GM12878 (cell line): ENCODE results near the gene LRSAM1. TPM values are rescaled to one million over a fixed set of nuclear protein-coding genes. Genes with fewer than 3 reads are reported as not detected.

ENCODE experiments used
- ATAC-seq: fragments of 200-7000 bp; cut with Tn5 transposase; 3 replicates; pipeline ENCODE4 v1.9.1; 2020; ENCODE audit warnings: mild to moderate bottlenecking, moderate library complexity
- BruUV-seq: library from RNA; stranded (reverse); fragments of 400-500 nt; replicated peaks from 2 replicates; lab custom pipeline; 2021; lab: Mats Ljungman, UMichigan
- CTCF ChIA-PET: fragments of 300-600 bp; sonication (Branson Sonifier 250); formaldehyde crosslinking; extraction: SDS; loops from one replicate; lab custom pipeline; 2021; ENCODE audit warnings: inconsistent platforms; lab: Yijun Ruan, JAX
- POLR2A ChIA-PET: fragments of 350-600 bp; formaldehyde crosslinking; extraction: SDS; loops from one replicate; lab custom pipeline; 2021; ENCODE audit warnings: inconsistent platforms; lab: Charles Lee
- RAD21 ChIA-PET: fragments of 300-600 bp; sonication (Branson Sonifier 250); formaldehyde crosslinking; loops from one replicate; lab custom pipeline; 2023; ENCODE audit warnings: antibody characterized with exemption; ENCODE audit not compliant: unreplicated experiment; lab: Charles Lee
- SMC1A ChIA-PET: fragments of 300-600 bp; sonication (Branson Sonifier 250); formaldehyde crosslinking; loops from one replicate; lab custom pipeline; 2023; ENCODE audit not compliant: unreplicated experiment, uncharacterized antibody; lab: Charles Lee
- DNase-seq: peaks from one replicate; pipeline ENCODE4 v3.0.0-alpha.2; 2011; ENCODE audit warnings: low read depth, low spot score
- FAIRE-seq: peaks from 3 replicates; lab custom pipeline; 2011; peaks lifted over from hg19 to GRCh38; lab: Jason Lieb, UNC
- H2AFZ ChIP-seq: 2 replicates; pipeline ENCODE4 v1.6.0; 2011; ENCODE audit warnings: low read depth, low read length, control low read depth; ENCODE audit not compliant: control insufficient read depth
- H3K27ac ChIP-seq: 2 replicates; pipeline ENCODE4 v1.5.1; 2011; ENCODE audit warnings: control low read depth; ENCODE audit not compliant: control insufficient read depth, insufficient read depth
- H3K27me3 ChIP-seq, 2 experiments: replicated peaks in 1 of 2; 2 replicates each; pipeline versions ENCODE4 v1.6.0 to v1.6.1; 2011; ENCODE audit warnings: low read length in 1 of 2; ENCODE audit not compliant: control insufficient read depth in 2 of 2, insufficient read depth in 2 of 2
- H3K36me3 ChIP-seq, 2 experiments: 2 replicates each; pipeline ENCODE4 v1.5.1; 2011; ENCODE audit warnings: low read length in 1 of 2; ENCODE audit not compliant: control insufficient read depth in 2 of 2, insufficient read depth in 2 of 2
- H3K4me1 ChIP-seq: 2 replicates; pipeline ENCODE4 v1.6.1; 2011; ENCODE audit warnings: mild to moderate bottlenecking, low read length, moderate library complexity, mixed read lengths; ENCODE audit not compliant: control insufficient read depth, insufficient read depth
- H3K4me2 ChIP-seq: 2 replicates; pipeline ENCODE4 v1.6.0; 2011; ENCODE audit warnings: control low read depth; ENCODE audit not compliant: control insufficient read depth, insufficient read depth
- H3K4me3 ChIP-seq: fragments of 200-600 bp; sonication (generic); 2 replicates; pipeline ENCODE4 v1.5.1; 2016
- H3K79me2 ChIP-seq: 2 replicates; pipeline ENCODE4 v1.6.0; 2011; ENCODE audit warnings: low read length; ENCODE audit not compliant: control insufficient read depth, insufficient read depth
- H3K9ac ChIP-seq: 2 replicates; pipeline ENCODE4 v1.8.0; 2011; ENCODE audit warnings: low read length, control low read depth, mixed read lengths; ENCODE audit not compliant: control insufficient read depth, insufficient read depth
- H3K9me3 ChIP-seq: replicated peaks from 3 replicates; pipeline ENCODE4 v1.5.1; 2011; ENCODE audit warnings: mild to moderate bottlenecking, low read length; ENCODE audit not compliant: control insufficient read depth, insufficient read depth
- H4K20me1 ChIP-seq: 2 replicates; pipeline ENCODE4 v1.6.0; 2011; ENCODE audit not compliant: control insufficient read depth, insufficient read depth
- CREB1 ChIP-seq: IDR thresholded peaks from 2 replicates; pipeline ENCODE4 v1.6.1; 2012; ENCODE audit warnings: low read depth, mild to moderate bottlenecking, inconsistent platforms
- EED ChIP-seq: sonication (generic); IDR thresholded peaks from 2 replicates; pipeline ENCODE4 v1.6.1; 2016; ENCODE audit warnings: antibody characterized with exemption, low read depth
- GATAD2B ChIP-seq: fragments of 450-650 bp; conservative IDR thresholded peaks from 2 replicates; pipeline ENCODE4 v1.6.1; 2017; ENCODE audit warnings: low read depth, mild to moderate bottlenecking, moderate library complexity
- HDAC2 ChIP-seq: fragments of 200-600 bp; sonication (generic); IDR thresholded peaks from 2 replicates; pipeline ENCODE4 v1.6.1; 2017
- MEF2B ChIP-seq: fragments of 450-650 bp; IDR thresholded peaks from 2 replicates; pipeline ENCODE4 v1.6.1; 2018; ENCODE audit warnings: mild to moderate bottlenecking, moderate library complexity; ENCODE audit not compliant: partially characterized antibody, poor library complexity, severe bottlenecking
- NBN ChIP-seq: fragments of 450-650 bp; IDR thresholded peaks from 2 replicates; pipeline ENCODE4 v1.6.1; 2016
- NRF1 ChIP-seq: conservative IDR thresholded peaks from 2 replicates; pipeline ENCODE4 v1.6.1; 2011; ENCODE audit warnings: mild to moderate bottlenecking, low read depth, low read length, improper control_type of control experiment
- SIN3A ChIP-seq: IDR thresholded peaks from 2 replicates; pipeline ENCODE4 v1.6.1; 2012; ENCODE audit warnings: low read depth, low read length, improper control_type of control experiment
- WGBS: methylation state at CpG from one replicate; pipeline ENCODE4 v1.1.6; 2016; ENCODE audit warnings: low lambda C conversion rate; ENCODE audit not compliant: insufficient replicate concordance, insufficient coverage; ENCODE audit errors: missing lambda C conversion rate; 5-methylcytosine and 5-hydroxymethylcytosine counted together
- in situ Hi-C: fragments of 300-500 bp; cut with MboI; formaldehyde crosslinking; loops from 9 replicates; pipeline ENCODE4 v1.14.3; 2018; ENCODE audit warnings: mixed read lengths
- intact Hi-C: fragments of 100-400 bp; cut with micrococcal nuclease; formaldehyde crosslinking; loops from one replicate; pipeline ENCODE4 v1.14.2; 2022; ENCODE audit not compliant: unreplicated experiment
- polyA plus RNA-seq, 11 experiments: library from polyadenylated mRNA; depleted of rRNA in 4 of 11; unstranded in 6 of 11; stranded (reverse) in 5 of 11; fragments of >200 nt; fragmentation: Nextera tagmentation in 4 of 11; fragmentation: Illumina TruSeq in 1 of 11; extraction: Ambion mirVana in 4 of 11; extraction: Trizol in 1 of 11; gene quantifications; 1 replicate in 1 of 11; 2 replicates in 10 of 11; pipeline versions ENCODE4 v1.2.1 to v1.2.3, GENCODE V29; 2011 to 2016; ENCODE audit warnings: inconsistent platforms in 2 of 11, missing spikeins in 2 of 11, low read depth in 1 of 11
- total RNA-seq, 4 experiments: library from RNA; depleted of rRNA in 3 of 4; stranded (reverse); fragments of >200 nt in 3 of 4; fragmentation: Illumina TruSeq in 1 of 4; extraction: Trizol in 1 of 4; gene quantifications; 2 replicates each; pipeline versions ENCODE4 v1.2.1 to v1.2.3, GENCODE V29; 2013 to 2021
- TF ChIP-seq, protein P1 (sequence below): IDR thresholded peaks from 2 replicates; pipeline ENCODE4 v1.6.1; 2012; ENCODE audit warnings: low read depth, low read length, improper control_type of control experiment

Gene LRSAM1
- total and polyA plus RNA-seq, 10 of the 15 experiments (the other 5 are each of a cell fraction or from before 2014, with no cell fraction given), result 0.14 to 23.4 (median 11.7) TPM

DNA sequence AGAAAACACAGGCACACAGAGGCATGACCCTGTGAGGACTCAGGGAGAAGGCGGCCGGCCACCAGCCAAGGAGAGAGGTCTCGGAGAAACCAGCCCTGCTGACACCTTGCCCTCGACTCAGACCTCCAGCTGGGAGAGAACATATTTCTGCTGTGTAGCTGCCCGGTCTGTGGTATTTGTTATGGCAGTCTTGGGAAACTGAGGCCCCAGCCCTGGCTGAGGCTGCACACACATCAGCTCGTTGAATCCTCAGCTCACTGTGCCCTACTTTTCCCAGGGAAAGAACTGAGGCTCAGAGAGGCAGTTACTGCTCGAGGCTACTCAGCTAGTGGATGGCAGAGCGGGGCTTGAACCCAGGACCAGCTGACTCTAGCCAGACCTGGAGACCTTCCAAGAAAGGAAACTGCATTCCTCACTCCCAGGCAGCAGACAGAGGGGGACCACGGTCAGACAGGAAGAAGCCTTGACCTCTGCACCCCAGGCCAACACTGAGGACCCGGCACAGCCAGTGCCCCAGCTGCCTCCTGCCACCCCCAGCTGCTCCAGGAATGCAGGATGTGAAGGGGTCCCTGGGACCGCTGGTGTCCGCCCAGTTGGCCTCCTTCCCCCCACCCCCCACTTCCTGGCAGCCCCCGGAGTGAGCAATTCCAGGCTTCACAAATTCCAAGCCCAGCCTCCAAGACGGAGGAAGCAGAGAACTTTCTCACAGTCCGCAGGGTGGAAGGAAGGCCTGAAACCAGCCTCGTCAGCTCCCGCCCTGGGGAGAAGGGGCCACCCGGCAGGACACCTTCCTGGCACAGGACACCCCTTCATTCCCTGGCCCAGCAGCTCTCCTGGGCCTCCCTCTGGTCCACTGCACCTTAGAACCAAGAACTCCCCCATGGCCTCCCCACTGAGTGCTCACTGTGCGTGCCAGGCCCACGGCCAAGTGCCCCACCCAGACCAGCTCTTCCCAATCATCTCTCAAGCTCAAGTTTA lies 69.9 kb downstream of the LRSAM1 start:
- in situ Hi-C loops (no loop called here), intact Hi-C loops (no loop called here)
- no peaks in the 10 kb centered on the region for H3K79me2 ChIP-seq
- no peak overlapping the region for H3K9ac ChIP-seq
- peaks cover 13% of the 10 kb centered on the region; the same call in 2 of the 3 replicates for H3K9me3 ChIP-seq
- no peak overlapping the region for H2AFZ ChIP-seq
- TF ChIP-seq SIN3A, result no peak
- BruUV-seq, result no TSS peak
- ChIA-PET CTCF (interaction anchor here (0.9 to 1.3 kb wide), 2 partner anchors 65 to 212 kb away, joined by 3 read pairs; no protein-coding TSS in a partner anchor), RAD21 (no interaction called here), POLR2A (no interaction called here), SMC1A (no interaction called here)
- DNase-seq (no peak), ATAC-seq (no peak), FAIRE-seq (no peak)
- no peaks in the 10 kb centered on the region for H3K27me3 ChIP-seq
- no peak overlapping the region for H3K4me3 ChIP-seq
- no peaks in the 10 kb centered on the region for H4K20me1 ChIP-seq
- no peak overlapping the region for H3K4me2 ChIP-seq
- H3K4me1 ChIP-seq, result peaks cover 13% of the 10 kb centered on the region
- H3K27ac ChIP-seq, result no peak overlapping the region
- H3K36me3 ChIP-seq, result no peaks in the 10 kb centered on the region
- WGBS, result 55% methylated on average over 20 of the region's 20 CpGs

DNA sequence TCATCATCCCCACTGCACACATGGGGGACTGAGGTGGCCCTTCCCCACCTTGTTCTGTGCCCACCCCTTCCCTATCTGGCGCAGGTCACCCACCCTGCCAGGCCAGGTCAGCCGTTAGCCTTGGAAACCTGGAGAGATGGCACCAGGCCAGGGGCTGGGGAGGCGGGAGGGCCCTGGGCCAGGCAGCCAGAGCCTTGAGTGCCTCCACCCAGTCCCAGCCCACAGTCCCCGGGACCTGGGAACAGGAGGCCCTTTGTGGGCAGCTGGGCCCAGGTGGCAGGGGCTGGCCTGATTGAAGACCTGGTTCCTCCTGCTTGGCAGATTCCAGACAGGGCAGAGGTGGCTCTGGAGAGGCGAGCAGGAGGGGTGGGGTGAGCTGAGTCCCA lies 70.6 kb downstream of the LRSAM1 start:
- ChIA-PET CTCF (interaction anchor here (1.3 kb wide), 1 partner anchor 64 kb away, joined by 3 read pairs; no protein-coding TSS in a partner anchor), RAD21 (no interaction called here), POLR2A (no interaction called here), SMC1A (no interaction called here)
- H3K4me1 ChIP-seq, result peaks cover 13% of the 10 kb centered on the region
- no peaks in the 10 kb centered on the region for H4K20me1 ChIP-seq
- in situ Hi-C loops (no loop called here), intact Hi-C loops (no loop called here)
- no peak overlapping the region for H3K4me2 ChIP-seq
- H3K4me3 ChIP-seq, result no peak overlapping the region
- ATAC-seq, result no peak
- no peak overlapping the region for H2AFZ ChIP-seq
- no peak for FAIRE-seq
- H3K27ac ChIP-seq, result no peak overlapping the region
- H3K9me3 ChIP-seq, result peaks cover 13% of the 10 kb centered on the region; the same call in 2 of the 3 replicates
- no peaks in the 10 kb centered on the region for H3K36me3 ChIP-seq
- TF ChIP-seq CREB1 (no peak), NBN (no peak), NRF1 (no peak), GATAD2B (no peak), MEF2B (no peak), HDAC2 (no peak), EED (no peak)
- TF ChIP-seq, protein P1, sequence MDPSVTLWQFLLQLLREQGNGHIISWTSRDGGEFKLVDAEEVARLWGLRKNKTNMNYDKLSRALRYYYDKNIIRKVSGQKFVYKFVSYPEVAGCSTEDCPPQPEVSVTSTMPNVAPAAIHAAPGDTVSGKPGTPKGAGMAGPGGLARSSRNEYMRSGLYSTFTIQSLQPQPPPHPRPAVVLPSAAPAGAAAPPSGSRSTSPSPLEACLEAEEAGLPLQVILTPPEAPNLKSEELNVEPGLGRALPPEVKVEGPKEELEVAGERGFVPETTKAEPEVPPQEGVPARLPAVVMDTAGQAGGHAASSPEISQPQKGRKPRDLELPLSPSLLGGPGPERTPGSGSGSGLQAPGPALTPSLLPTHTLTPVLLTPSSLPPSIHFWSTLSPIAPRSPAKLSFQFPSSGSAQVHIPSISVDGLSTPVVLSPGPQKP, result no peak
- H3K27me3 ChIP-seq, result no peaks in the 10 kb centered on the region
- no peak for DNase-seq
- no peak overlapping the region for H3K9ac ChIP-seq
- 39% methylated on average over 3 of the region's 5 CpGs for WGBS
- BruUV-seq, result no TSS peak
- H3K79me2 ChIP-seq, result no peaks in the 10 kb centered on the region
